Stimulated activated naive CD8-positive, alpha-beta T cell treated with anti-CD3 and anti-CD28 coated beads, Interleukin-15, Interleukin-2, amounts not matched to agents 100 ng/mL and 50 ng/mL, for 24 hours (primary cell): ENCODE data around the gene FSIP2.

Experiments used
- H3K27ac Mint-ChIP-seq: one replicate; pipeline ENCODE4 v1.8.0; 2021; ENCODE audit warnings: mild to moderate bottlenecking, mixed read lengths
- H3K27me3 Mint-ChIP-seq: one replicate; pipeline ENCODE4 v1.8.0; 2021; ENCODE audit warnings: mixed read lengths
- H3K36me3 Mint-ChIP-seq: one replicate; pipeline ENCODE4 v1.8.0; 2021; ENCODE audit warnings: low read depth, mixed read lengths
- H3K4me1 Mint-ChIP-seq: one replicate; pipeline ENCODE4 v1.8.0; 2021; ENCODE audit warnings: low read depth, mixed read lengths
- H3K4me3 Mint-ChIP-seq: one replicate; pipeline ENCODE4 v1.8.0; 2021; ENCODE audit warnings: mild to moderate bottlenecking, mixed read lengths
- H3K9me3 Mint-ChIP-seq: one replicate; pipeline ENCODE4 v1.8.0; 2021; ENCODE audit warnings: mixed read lengths

FSIP2 gene

DNA sequence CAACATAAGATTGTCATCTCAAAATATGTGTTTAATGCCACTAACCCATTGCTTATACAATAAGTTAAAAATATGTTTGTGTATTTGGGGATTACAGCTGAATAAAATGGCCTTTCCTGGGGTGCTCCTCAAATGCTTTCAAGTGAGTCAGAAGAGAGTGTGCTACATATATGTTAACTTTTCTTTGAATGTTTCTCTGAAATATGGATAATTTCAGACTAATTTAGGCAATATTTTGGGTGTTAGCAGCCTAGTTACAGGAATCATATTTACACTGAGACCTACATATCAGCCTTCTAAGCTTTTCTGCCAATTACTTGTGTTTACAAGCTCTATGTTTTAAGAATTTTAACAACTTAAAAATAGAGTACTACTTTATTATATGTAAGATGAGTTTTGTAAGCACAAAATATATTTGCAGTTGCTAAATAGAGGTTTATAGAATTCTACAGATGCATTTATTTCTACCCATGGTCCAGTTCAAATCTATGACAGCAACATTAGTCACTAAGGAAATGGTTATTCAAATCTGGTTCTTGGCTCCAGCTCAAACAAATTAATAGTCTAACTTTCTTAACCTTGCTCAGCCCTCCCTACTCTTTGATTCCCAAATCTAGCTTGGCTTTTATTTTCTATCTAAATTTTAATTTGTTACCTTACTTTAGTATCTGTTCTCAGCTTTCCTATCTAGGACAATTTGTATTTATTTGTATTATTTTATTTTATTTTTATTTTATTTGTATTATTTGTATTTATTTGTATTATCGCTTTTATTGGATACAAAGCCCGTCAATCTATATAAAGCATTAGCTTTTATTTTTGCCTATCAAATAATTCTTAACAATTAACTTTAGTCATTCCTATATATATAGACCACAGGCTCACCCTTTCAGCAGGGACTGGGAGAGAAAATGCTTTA is 48.9 kb downstream of the FSIP2 start:
- Mint-ChIP-seq H3K27me3 (no peaks in the 10 kb centered on the region), H3K4me3 (no peak overlapping the region), H3K9me3 (no peaks in the 10 kb centered on the region), H3K36me3 (no peaks in the 10 kb centered on the region), H3K4me1 (no peaks in the 10 kb centered on the region), H3K27ac (no peak overlapping the region)

DNA sequence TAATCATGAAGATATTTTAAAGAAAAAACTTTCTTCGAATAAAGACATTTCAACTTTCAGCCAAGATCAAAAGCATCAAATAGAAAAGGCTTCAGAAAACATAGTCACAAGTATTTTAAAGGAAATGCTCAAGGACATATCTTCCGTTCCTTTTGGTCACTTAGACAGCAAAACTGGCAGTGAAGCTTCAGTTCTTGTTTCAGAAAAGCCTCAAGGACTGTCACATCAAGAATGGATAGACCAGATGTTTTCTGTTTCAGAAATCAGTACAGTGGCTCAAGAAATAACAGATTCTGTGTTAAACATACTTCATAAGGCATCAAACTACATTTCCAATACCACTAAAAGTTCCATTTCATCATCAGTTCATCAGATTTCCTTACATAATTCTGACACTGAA is 51.8 kb downstream of the FSIP2 start:
- Mint-ChIP-seq H3K4me1 (no peaks in the 10 kb centered on the region), H3K27ac (no peak overlapping the region), H3K4me3 (no peak overlapping the region), H3K9me3 (no peaks in the 10 kb centered on the region), H3K36me3 (no peaks in the 10 kb centered on the region), H3K27me3 (no peaks in the 10 kb centered on the region)

DNA sequence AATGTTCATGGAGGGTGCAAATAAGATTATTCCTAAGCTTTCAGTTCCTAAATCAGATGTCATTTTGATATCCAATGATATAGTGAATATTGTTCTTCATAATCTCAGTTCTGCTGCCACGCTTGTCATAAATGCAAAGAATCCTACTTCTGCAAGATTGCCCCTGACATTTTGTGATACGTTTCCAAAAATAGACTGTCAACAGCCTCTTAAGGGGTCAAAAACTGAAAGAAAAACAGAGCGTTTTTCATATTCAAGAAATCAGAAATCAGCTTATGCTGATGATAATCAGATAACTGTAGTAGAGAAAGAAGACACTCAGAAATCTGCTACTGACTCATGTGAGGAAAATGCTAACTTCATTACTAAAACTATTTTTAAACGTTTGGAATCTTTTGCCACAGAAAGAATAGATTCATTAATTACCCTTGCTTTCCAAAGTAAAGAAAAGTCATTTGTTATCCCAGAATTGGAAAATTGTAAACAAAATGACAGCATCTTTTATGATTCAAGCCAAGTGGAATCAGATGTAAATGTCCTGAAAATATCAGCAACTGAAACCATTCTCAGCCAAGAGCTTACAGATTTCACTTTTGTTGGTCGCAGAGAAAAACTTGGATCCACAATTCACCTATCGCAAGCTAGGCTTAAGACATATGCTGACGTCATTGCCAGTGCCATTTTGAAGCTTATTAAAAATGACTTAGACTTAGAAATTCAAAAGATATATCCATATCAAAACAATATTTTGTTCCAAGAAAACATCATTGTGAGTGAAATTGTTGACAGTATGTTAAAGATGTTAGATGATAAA is 55.1 kb downstream of the FSIP2 start:
- Mint-ChIP-seq H3K9me3 (no peaks in the 10 kb centered on the region), H3K27ac (no peak overlapping the region), H3K27me3 (no peaks in the 10 kb centered on the region), H3K4me3 (no peak overlapping the region), H3K36me3 (no peaks in the 10 kb centered on the region), H3K4me1 (no peaks in the 10 kb centered on the region)

DNA sequence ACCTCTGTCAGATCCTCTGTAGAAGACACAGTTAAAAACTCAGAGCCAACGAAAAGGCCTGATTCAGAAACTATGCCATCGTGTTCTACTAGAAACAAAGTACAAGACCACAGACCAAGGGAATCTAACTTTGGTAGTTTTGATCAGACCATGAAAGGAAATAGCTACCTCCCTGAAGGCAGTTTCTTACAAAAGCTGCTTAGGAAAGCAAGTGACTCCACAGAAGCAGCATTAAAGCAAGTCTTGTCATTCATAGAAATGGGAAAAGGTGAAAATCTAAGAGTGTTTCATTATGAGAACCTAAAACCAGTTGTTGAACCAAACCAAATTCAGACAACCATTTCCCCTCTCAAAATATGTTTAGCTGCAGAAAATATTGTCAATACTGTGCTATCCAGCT is 58.2 kb downstream of the FSIP2 start:
- no peaks in the 10 kb centered on the region for H3K9me3 Mint-ChIP-seq
- no peak overlapping the region for H3K4me3 Mint-ChIP-seq
- no peaks in the 10 kb centered on the region for H3K4me1 Mint-ChIP-seq
- no peaks in the 10 kb centered on the region for H3K27me3 Mint-ChIP-seq
- no peak overlapping the region for H3K27ac Mint-ChIP-seq
- no peaks in the 10 kb centered on the region for H3K36me3 Mint-ChIP-seq

DNA sequence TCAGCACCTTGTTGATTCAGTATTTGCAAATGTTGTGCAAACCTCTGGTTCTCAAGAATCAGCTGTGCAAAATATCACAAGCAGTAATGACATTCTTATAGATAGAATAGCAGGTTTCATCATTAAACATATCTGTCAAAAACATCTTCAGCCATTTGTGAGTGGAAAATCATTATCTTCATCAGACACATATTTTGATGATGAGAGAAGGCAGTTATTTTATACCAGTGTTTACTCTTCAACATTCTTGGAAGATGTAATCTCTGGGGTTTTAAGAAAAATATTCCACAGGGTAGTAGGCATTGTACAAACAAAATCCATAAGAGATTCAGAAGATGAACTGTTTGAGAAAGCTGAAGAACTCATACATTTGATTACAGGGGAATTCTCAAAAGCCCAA is 64.3 kb downstream of the FSIP2 start:
- no peaks in the 10 kb centered on the region for H3K27me3 Mint-ChIP-seq
- no peaks in the 10 kb centered on the region for H3K9me3 Mint-ChIP-seq
- no peak overlapping the region for H3K27ac Mint-ChIP-seq
- no peak overlapping the region for H3K4me3 Mint-ChIP-seq
- H3K4me1 Mint-ChIP-seq = no peaks in the 10 kb centered on the region
- no peaks in the 10 kb centered on the region for H3K36me3 Mint-ChIP-seq

DNA sequence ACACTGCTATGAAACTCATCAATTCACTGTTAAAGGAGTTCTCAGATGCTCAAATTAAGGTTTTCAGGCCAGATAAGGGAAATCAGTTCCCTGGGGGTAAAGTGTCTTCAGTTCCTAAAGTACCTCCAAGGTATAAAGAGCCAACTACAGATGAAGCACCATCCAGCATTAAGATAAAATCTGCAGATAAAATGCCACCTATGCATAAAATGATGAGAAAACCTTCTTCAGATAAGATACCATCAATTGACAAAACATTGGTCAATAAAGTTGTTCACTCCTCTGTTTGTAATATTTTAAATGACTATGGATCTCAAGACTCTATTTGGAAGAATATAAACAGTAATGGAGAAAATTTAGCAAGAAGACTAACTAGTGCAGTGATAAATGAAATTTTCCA is 68.2 kb downstream of the FSIP2 start:
- Mint-ChIP-seq H3K27me3 (no peaks in the 10 kb centered on the region), H3K9me3 (no peaks in the 10 kb centered on the region), H3K36me3 (no peaks in the 10 kb centered on the region), H3K27ac (no peak overlapping the region), H3K4me1 (no peaks in the 10 kb centered on the region), H3K4me3 (no peak overlapping the region)

DNA sequence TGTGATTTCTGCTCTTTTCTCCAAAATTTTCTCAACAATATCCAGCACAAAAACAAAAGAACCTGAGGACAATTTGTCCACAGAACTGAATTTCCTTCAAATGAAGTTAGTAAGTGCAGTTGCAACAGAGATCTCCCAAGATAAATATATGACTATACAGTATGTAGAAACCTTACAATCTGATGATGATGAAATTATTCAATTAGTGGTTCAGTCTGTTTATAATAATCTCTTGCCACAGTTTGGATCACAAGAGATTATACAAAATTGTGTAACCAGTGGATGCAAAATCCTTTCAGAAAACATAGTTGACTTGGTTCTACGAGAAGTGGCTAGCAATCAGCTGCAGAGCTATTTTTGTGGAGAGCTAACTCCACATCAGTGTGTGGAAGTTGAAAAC is 68.7 kb downstream of the FSIP2 start:
- H3K36me3 Mint-ChIP-seq = no peaks in the 10 kb centered on the region
- no peaks in the 10 kb centered on the region for H3K27me3 Mint-ChIP-seq

DNA sequence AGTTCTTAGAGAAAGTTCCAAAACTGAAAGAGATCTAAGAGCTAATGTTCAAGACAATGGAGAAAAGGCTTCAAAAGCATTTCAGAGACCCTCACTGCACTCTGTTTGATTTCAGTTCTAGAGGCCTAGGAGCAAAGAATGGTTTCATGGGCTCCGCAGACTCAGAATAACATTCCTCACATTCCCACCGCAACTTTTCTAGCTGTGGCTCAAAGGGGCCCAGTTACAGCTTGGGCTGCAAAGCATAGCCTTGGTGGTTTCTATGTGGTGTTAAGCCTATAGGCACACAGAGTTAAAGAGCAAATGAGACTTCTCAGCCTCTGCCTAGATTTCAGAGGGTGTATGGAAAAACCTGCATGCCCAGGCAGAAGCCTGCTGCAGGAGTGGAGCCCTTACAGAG is 73.0 kb downstream of the FSIP2 start:
- Mint-ChIP-seq H3K27ac (no peak overlapping the region), H3K27me3 (no peaks in the 10 kb centered on the region), H3K9me3 (peaks cover 7% of the 10 kb centered on the region), H3K4me1 (no peaks in the 10 kb centered on the region), H3K36me3 (no peaks in the 10 kb centered on the region), H3K4me3 (no peak overlapping the region)

More for the DNA sequence above, 68.7 kb downstream of the FSIP2 start:
- Mint-ChIP-seq H3K9me3 (no peaks in the 10 kb centered on the region), H3K4me3 (no peak overlapping the region), H3K27ac (no peak overlapping the region), H3K4me1 (no peaks in the 10 kb centered on the region)

DNA sequence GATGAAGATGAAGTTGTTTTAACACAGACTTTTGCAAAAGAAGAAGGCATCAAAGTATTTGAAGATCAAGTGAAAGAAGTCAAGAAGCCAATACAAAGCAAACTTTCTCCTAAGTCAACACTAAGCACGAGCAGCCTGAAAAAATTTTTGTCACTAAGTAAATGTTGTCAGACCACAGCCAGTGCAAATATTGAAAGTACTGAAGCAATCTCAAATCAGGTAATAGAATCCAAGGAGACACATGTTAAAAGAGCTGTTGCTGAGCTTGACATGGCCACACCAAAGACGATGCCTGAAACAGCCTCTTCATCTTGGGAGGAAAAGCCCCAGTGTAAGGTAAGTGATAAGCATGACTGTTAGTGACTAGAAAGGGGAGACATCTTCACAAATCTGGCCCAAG is 75.1 kb downstream of the FSIP2 start:
- H3K9me3 Mint-ChIP-seq = peaks cover 18% of the 10 kb centered on the region
- H3K27ac Mint-ChIP-seq = no peak overlapping the region
- no peaks in the 10 kb centered on the region for H3K4me1 Mint-ChIP-seq
- H3K27me3 Mint-ChIP-seq = no peaks in the 10 kb centered on the region
- no peaks in the 10 kb centered on the region for H3K36me3 Mint-ChIP-seq
- H3K4me3 Mint-ChIP-seq = no peak overlapping the region

DNA sequence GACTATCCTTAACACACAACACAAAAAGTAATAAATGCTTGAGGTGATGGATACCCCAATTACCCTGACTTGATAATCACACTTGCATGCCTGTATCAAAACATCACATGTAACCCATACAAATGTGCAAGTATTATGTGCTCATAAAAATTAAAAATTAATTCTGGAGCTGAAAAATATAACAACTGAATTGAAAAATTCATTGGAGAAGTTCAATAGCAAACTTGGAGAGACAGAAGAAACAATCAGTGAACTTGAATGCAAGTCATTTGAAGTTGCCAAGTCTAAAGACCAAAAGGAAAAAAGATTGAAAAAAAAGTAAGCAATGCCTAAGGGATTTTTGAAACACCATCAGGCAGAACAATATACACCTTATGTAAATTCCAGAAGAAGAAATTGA is 79.4 kb downstream of the FSIP2 start:
- Mint-ChIP-seq H3K4me3 (no peak overlapping the region), H3K9me3 (peaks cover 26% of the 10 kb centered on the region), H3K27me3 (no peaks in the 10 kb centered on the region), H3K27ac (no peak overlapping the region), H3K4me1 (no peaks in the 10 kb centered on the region), H3K36me3 (no peaks in the 10 kb centered on the region)

DNA sequence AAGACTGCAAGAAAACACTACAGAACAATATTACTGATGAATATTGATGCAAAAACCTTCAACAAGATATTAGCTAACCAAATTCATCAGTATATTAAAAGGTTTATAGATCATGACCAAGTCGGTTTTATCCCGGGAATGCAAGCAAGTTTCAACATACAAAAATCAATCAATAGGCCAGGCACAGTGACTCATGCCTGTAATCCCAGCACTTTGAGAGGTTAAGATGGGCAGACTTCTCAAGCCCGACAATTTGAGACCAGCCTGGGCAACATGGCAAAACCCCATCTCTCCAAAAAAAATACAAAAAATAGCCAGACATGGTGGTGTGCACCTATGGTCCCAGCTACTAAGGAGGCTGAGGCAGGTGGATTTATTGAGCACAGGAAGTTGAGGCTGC is 82.9 kb downstream of the FSIP2 start:
- peaks cover 23% of the 10 kb centered on the region for H3K9me3 Mint-ChIP-seq
- no peaks in the 10 kb centered on the region for H3K36me3 Mint-ChIP-seq
- no peak overlapping the region for H3K27ac Mint-ChIP-seq
- H3K4me3 Mint-ChIP-seq = no peak overlapping the region
- no peaks in the 10 kb centered on the region for H3K27me3 Mint-ChIP-seq
- H3K4me1 Mint-ChIP-seq = no peaks in the 10 kb centered on the region

DNA sequence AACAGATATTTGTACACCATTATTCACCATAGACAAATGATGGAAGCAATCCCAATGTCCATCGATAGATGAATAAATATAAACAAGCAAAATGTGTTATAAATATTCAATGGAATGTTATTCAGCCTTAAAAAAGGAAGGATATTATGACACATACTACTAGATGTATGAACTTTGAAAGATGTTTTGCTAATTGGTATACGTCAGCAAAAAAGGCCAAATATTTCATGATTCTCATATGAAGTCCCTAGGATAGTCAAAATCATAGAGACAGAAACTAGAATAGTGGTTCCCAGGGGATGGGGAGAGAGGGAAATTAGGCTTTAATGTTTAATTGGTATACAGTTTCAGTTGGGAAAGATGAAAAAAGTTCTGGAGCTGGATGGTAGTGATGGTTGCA is 85.2 kb downstream of the FSIP2 start:
- Mint-ChIP-seq H3K4me1 (no peaks in the 10 kb centered on the region), H3K4me3 (no peak overlapping the region), H3K9me3 (peaks cover 10% of the 10 kb centered on the region), H3K27ac (no peak overlapping the region), H3K36me3 (no peaks in the 10 kb centered on the region), H3K27me3 (no peaks in the 10 kb centered on the region)

DNA sequence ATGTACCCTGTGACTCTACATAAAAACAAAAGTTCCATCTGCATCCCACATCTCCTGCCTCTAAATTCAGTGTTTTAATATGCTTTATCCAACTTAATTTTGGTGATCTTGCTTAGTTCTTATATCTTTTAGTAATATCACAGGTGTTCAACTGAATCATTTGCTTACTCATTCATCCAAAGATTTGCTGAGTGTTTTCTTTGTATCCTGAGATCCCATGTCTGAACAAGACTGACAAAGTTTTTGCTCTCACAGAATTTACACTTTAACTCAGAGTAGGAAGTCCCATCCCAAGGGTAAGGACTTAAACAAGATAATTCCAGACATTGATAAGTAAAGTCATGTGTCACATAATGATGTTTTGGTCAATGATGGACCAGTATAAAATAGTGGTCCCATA is 87.0 kb downstream of the FSIP2 start:
- Mint-ChIP-seq H3K27me3 (no peaks in the 10 kb centered on the region), H3K27ac (no peak overlapping the region), H3K4me3 (no peak overlapping the region), H3K4me1 (no peaks in the 10 kb centered on the region), H3K9me3 (peaks cover 3% of the 10 kb centered on the region), H3K36me3 (no peaks in the 10 kb centered on the region)

DNA sequence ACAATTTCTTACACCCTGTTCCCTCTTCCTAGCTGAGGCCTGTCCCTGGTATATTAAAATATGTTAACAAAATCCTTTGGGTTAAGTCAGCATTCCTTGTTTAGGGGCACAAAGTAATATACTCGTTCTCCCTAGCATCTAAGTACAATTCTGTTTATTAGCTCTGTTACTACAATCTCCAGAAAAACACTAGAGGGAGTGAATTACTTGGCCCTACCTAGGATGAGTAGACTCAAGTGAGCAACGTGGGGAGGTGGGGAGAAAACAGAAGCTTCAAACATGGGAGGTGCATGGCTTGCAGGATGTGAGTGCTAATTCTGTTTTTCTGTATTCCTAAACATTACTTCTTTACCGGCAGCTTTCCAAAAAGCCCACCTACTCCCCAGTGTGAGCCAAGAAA is 89.7 kb downstream of the FSIP2 start:
- Mint-ChIP-seq H3K27me3 (no peaks in the 10 kb centered on the region), H3K36me3 (no peaks in the 10 kb centered on the region), H3K27ac (no peak overlapping the region), H3K4me3 (no peak overlapping the region), H3K9me3 (peaks cover 3% of the 10 kb centered on the region), H3K4me1 (no peaks in the 10 kb centered on the region)

DNA sequence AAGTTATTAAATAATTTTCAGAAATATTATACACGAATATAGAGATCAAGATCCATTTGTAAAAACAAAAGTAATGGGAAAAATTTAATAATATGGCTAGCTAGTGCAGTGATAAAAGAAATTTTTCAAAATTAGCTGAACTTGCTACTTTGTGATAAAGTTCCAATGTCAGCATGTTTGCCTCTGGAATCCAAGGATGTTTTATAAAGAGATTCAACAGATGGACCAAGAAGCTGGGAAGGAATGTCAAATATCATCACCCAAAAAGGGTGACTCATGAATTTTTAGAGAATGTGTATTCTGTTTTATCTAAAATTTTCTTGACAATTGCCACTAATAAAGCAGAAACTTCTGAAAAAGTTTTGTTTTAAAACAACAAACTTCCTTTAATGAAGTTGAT is 95.3 kb downstream of the FSIP2 start:
- H3K36me3 Mint-ChIP-seq = no peaks in the 10 kb centered on the region
- no peaks in the 10 kb centered on the region for H3K4me1 Mint-ChIP-seq
- H3K9me3 Mint-ChIP-seq = peaks cover 13% of the 10 kb centered on the region
- no peak overlapping the region for H3K27ac Mint-ChIP-seq
- H3K4me3 Mint-ChIP-seq = no peak overlapping the region
- H3K27me3 Mint-ChIP-seq = no peaks in the 10 kb centered on the region
